ENCODE results near the gene ABO. TPM values are rescaled to one million over a fixed set of nuclear protein-coding genes. Genes with fewer than 3 reads are reported as not detected.
"Not testable (repeated sequence)": the region's sequence is repeated elsewhere in the genome, so short reads cannot be mapped to it uniquely, and the experiment has no call there.

The ABO gene
- total RNA-seq, 1 donor from 2014 or later = 4.8 TPM

DNA sequence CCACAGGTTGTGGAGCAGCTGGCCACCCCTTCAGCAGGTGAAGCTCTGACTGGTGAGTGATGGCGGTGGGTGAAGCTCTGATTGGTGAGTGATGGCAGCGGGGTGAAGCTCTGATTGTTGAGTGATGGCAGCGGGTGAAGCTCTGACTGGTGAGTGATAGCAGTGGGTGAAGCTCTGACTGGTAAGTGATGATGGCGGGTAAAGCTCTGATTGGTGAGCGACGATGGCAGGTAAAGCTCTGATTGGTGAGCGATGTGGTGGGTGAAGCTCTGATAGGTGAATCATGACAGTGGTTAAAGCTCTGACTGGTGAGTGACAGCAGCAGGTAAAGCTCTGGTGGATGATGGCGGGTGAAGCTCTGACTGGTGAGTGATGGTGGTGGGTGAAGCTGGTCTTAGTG lies 9.4 kb upstream of the ABO start:
- H3K9me3 ChIP-seq = no peaks in the 10 kb centered on the region
- H3K36me3 ChIP-seq = no peaks in the 10 kb centered on the region
- H3K4me3 ChIP-seq = no peak overlapping the region
- no peak overlapping the region for H3K27ac ChIP-seq
- no peaks in the 10 kb centered on the region for H3K27me3 ChIP-seq
- DNase-seq (ENCODE audit: low spot score in 2 of 2) = no peak
- TF ChIP-seq, protein P1, sequence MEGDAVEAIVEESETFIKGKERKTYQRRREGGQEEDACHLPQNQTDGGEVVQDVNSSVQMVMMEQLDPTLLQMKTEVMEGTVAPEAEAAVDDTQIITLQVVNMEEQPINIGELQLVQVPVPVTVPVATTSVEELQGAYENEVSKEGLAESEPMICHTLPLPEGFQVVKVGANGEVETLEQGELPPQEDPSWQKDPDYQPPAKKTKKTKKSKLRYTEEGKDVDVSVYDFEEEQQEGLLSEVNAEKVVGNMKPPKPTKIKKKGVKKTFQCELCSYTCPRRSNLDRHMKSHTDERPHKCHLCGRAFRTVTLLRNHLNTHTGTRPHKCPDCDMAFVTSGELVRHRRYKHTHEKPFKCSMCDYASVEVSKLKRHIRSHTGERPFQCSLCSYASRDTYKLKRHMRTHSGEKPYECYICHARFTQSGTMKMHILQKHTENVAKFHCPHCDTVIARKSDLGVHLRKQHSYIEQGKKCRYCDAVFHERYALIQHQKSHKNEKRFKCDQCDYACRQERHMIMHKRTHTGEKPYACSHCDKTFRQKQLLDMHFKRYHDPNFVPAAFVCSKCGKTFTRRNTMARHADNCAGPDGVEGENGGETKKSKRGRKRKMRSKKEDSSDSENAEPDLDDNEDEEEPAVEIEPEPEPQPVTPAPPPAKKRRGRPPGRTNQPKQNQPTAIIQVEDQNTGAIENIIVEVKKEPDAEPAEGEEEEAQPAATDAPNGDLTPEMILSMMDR (IDR thresholded peaks at IDR 0.05) = no peak
- H3K4me1 ChIP-seq = no peaks in the 10 kb centered on the region
- intact Hi-C loops (cut with DNase I) = no loop called here

DNA sequence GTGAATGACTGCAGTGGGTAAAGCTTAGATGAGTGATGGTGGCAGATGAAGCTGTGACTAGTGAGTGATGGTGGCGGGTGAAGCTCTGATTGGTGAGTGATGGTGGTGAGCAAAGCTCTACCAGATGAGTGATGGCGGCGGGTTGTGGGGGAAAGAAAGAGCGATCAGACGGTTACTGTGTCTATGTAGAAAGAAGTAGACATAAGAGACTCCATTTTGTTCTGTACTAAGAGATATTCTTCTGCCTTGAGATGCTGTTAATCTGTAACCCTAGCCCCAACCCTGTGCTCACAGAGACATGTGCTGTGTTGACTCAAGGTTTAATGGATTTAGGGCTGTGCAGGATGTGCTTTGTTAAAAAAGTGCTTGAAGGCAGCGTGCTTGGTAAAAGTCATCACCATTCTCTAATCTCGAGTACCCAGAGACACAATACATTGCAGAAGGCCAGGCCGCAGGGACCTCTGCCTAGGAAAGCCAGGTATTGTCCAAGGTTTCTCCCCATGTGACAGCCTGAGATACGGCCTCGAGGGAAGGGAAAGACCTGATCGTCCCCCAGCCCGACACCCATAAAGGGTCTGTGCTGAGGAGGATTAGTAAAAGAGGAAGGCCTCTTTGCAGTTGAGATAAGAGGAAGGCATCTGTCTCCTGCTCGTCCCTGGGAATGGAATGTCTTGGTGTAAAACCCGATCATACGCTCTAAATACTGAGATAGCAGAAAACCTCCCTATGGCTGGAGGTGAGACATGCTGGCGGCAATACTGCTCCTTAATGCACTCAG lies 8.4 kb upstream of the ABO start:
- intact Hi-C loops (cut with DNase I); H3K4me3 ChIP-seq; DNase-seq (ENCODE audit: low spot score in 2 of 2): not testable (repeated sequence)

DNA sequence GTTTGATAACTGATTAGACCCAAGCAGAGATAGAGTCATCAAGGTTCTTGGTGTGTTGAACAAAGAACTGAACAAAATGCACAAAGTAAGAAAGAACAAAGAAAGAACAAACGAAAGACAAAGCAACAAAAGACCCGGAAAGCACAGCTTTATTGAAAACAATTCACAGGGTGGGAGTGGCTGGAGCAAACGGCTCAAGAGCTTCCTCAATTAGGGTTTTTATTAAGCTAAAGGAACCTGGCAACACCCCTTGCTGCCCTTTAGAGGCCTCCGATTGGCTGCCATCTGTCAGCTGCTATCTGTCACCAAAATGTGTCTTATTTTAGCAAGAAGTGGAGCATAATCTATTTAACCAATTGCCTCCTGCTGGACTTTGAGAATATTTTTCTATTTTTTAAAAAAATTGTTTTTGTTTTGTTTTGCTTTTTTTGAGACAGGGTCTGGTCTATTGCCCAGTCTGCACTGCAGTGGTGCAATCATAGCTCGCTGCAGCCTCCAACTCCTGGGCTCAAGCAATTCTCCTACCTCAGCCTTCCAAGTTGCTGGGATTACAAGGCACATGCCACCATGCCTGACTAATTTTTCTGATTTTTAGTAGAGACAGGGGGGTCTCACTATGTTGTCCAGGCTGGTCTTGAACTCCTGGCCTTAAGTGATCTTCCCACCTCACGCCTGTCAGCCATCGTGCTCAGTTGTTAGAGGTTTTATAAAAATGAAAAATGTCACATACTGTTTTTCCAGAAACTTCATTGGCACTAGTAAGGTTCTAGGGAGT lies 7.7 kb upstream of the ABO start:
- Histone ChIP-seq H3K27ac (no peak overlapping the region), H3K9me3 (no peaks in the 10 kb centered on the region), H3K27me3 (no peaks in the 10 kb centered on the region), H3K4me3 (no peak overlapping the region), H3K4me1 (no peaks in the 10 kb centered on the region), H3K36me3 (no peaks in the 10 kb centered on the region)
- no peak for DNase-seq (ENCODE audit: low spot score in 2 of 2)
- intact Hi-C loops (cut with DNase I) = no loop called here
- TF ChIP-seq, protein P1 (IDR thresholded peaks at IDR 0.05) = no peak

More for the DNA sequence above, 8.4 kb upstream of the ABO start:
- not testable (repeated sequence) for H3K27me3 ChIP-seq, H3K27ac ChIP-seq, H3K4me1 ChIP-seq, H3K9me3 ChIP-seq, H3K36me3 ChIP-seq

DNA sequence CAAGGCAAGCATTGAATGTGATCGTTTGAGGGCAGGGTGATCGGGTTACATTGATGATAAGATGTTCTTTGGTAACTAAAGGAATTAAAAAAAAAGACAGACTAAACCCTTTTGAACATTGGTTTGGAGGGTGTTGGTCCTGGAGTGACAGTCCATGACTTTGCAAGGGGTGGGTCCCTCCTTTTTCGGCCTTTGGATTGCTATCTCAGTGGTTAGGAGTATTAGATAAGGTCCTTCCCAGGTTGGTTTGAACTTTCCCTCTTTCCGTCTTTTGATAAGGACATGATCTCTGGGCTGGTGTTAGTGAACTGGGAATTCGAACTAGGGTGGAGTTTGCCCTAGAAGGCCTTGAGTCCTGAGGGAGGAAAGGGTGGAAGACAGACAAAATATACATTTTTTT lies 5.4 kb upstream of the ABO start:
- no peaks in the 10 kb centered on the region for H3K36me3 ChIP-seq
- H3K4me1 ChIP-seq = no peaks in the 10 kb centered on the region
- no peak for DNase-seq (ENCODE audit: low spot score in 2 of 2)
- TF ChIP-seq, protein P1 (IDR thresholded peaks at IDR 0.05) = no peak
- H3K9me3 ChIP-seq = no peaks in the 10 kb centered on the region
- H3K27me3 ChIP-seq = peaks cover 7% of the 10 kb centered on the region
- no peak overlapping the region for H3K27ac ChIP-seq
- intact Hi-C loops (cut with DNase I) = no loop called here
- no peak overlapping the region for H3K4me3 ChIP-seq

GRCh38 chr9:133278161-133279114 lies 3.4 kb upstream of the ABO start:
- Histone ChIP-seq H3K27ac (no peak overlapping the region), H3K9me3 (no peaks in the 10 kb centered on the region), H3K4me1 (no peaks in the 10 kb centered on the region), H3K36me3 (no peaks in the 10 kb centered on the region), H3K4me3 (no peak overlapping the region), H3K27me3 (peaks cover 8% of the 10 kb centered on the region)
- TF ChIP-seq, protein P1 (IDR thresholded peaks at IDR 0.05) = no peak
- intact Hi-C loops (cut with DNase I) = no loop called here
- DNase-seq (ENCODE audit: low spot score in 2 of 2) = no peak

All from ascending aorta (tissue), 2 donors.